Breast epithelium (tissue), 3 donors: Measurements from ENCODE around the gene BICD2.

ENCODE experiments used
- POLR2A ChIP-seq: fragments of 450-650 bp; IDR thresholded peaks from one replicate; pipeline ENCODE4 v1.6.1; 2016; ENCODE audit warnings: antibody characterized with exemption, mild to moderate bottlenecking, moderate library complexity
- TF ChIP-seq, protein P1 (sequence below), 3 donors: fragments of 450-650 bp; IDR thresholded peaks; one replicate each; pipeline ENCODE4 v1.5.1; 2016 to 2017; ENCODE audit warnings: antibody characterized with exemption in 3 of 3, mild to moderate bottlenecking in 3 of 3, moderate library complexity in 3 of 3

DNA sequence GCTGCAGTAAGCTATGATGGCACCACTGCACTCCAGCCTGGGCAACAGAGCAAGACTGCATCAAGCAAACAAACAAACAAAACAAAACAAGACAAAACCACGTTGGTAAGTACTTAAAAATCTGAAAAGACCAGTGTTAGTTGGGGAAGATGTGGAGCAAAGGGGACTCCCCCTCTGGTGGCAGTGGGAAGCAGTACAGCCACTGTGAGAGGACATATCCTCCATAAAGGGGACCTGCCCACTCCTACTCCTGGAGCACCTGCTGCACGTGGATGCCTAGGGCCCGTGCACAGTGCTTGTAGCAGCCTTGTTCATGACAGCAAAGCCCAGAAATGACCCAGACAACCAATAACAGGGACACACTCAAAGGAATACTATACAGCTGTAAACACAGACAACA, 77.7 kb downstream of the BICD2 start:
- TF ChIP-seq POLR2A, result no peak
- TF ChIP-seq, protein P1, sequence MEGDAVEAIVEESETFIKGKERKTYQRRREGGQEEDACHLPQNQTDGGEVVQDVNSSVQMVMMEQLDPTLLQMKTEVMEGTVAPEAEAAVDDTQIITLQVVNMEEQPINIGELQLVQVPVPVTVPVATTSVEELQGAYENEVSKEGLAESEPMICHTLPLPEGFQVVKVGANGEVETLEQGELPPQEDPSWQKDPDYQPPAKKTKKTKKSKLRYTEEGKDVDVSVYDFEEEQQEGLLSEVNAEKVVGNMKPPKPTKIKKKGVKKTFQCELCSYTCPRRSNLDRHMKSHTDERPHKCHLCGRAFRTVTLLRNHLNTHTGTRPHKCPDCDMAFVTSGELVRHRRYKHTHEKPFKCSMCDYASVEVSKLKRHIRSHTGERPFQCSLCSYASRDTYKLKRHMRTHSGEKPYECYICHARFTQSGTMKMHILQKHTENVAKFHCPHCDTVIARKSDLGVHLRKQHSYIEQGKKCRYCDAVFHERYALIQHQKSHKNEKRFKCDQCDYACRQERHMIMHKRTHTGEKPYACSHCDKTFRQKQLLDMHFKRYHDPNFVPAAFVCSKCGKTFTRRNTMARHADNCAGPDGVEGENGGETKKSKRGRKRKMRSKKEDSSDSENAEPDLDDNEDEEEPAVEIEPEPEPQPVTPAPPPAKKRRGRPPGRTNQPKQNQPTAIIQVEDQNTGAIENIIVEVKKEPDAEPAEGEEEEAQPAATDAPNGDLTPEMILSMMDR (IDR thresholded peaks at IDR 0.05), result no peak
